COLO668 (cell line): Measurements from ENCODE around the gene FAM53B.

Experiments
- DNase-seq: peaks from one replicate; lab custom pipeline; 2025; ENCODE audit not compliant: unreplicated experiment; lab: John Stamatoyannopoulos, UW

The FAM53B gene

DNA sequence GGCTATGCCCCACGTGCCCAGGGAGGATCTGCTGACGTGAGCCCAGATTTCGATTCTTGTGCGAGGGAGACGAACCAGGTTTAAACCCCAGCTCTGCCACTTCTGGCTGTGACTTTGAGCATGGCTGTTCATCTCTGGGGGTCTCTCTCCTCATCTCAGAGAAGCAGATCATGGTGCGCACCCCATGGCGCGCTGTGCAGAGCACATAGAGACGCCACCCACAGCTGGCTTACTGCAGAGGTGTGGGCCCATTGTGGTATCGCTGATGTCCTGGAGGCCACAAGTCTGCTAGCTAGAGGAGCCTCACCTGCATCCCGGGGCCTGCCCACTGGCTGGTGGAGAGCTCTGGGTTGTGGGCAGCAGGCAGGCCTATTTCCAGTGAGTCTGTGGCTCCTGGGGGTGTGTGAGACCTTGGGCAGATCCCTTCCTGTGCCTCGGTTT is 142.0 kb downstream of the FAM53B start:
- DNase-seq: no peak

DNA sequence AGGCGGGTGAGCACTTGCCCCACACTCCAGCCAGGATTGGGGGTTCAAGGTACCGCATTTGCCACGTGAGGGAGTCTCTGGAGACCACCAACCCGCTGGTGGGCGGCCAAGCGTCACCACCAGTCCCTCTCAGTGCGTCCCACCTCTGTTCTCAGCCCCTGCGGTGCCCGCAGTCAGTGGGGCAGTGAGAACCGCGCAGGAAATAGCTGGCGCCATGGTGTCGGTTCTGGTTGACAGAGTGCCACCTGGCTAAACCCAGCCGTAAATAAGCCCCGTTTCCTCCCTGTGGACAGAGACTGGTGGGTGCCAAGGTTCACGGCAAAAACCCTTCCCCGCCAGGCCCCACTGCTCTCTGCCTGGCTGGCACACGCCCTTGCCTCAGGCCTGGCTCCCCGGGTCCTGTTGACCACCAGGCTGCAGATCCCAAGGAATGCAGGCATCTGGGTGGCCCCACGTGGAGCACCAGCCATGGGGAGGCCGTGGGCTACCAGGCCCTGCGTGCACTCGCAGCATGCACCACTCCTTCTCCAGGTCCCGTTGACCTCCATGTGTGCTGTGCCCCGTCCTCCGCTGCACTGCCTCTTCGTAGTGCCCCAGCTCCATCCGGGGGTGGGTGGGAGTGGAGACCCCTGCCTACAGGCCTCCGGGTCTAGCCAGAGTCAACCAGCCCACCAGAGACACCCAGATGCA is 142.6 kb downstream of the FAM53B start:
- DNase-seq: no peak

DNA sequence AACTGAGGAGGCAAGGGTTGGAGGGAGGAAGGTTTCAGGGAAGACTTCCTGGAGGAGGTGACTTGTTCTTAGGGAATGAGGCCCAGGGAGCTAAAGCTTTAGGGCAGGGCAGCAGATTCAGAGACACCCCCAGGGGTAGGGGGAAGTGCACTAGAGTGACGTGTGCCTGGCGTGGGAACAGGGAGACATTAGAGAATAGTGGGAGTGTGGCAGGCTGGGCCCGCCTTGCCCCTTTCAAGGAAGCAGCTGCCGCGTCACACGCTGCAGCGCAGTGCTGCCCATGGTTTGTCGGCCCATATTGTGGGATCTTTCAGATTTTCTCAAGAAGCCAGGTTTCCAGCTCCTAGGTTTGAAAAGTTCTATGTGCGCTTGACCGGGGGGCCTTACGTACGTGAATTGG is 143.2 kb downstream of the FAM53B start:
- no peak for DNase-seq

DNA sequence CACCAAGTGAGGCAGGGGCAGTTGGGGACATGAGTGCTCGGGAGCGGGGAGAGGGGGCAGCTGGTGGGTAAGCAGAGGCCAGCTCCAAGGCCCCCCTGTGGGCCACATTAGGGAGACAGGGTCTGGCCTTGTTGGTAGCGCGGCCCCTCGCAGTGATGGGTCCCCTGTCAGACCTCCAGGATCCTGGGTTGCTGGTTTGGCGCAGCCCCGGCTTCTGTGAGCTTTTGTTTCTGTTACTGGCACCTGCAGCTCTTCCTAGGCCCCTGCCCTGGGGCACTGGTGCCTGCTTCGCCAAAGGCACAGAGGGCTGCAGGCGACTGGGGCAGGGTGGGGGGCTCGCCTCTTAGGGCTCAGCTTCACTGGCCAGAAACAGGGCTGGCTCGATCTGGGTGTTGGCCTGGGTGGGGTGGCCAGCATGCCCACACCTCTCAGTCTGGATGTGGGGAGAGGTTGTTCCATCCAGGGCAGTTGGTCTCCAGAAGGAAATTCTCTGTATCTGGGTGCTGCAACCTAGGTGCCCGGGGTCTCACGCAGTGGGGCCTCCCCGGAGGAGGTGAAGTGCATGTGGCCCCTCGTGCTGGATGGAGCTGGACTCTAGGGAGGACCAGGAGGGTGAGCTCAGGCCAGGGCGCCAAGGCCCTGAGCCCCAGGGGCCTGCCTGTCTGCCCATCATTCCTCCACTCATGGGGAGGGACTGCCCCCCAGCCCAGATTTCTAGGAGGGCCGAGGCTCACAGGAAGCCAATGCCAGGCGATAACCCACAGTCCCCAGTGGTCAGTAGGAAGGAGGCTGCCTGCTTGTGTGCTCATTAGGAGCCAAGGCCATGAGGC is 143.9 kb downstream of the FAM53B start:
- no peak for DNase-seq

DNA sequence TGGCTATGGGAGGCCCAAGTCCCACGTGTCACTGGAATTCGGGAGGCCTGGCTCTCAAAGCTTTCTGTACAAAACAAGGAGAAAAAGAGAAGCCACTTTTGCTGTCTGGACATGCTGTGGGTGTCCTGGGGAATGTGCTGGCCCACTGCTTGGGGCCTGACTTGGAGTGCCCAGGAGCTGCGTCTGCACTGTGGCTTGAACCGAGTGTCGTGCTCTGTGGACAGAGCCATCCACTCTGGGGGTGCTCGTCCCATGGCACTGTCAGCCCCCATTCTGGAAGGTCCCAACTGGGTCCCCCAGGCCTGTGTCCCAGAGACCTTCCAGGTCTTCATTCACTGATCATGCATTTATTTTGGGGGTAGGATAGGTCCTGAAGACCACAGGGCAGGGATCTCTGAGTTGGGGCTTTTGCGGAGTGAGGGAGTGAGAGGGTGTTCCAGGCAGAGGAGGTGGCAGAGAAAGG is 144.6 kb downstream of the FAM53B start:
- DNase-seq: no peak

DNA sequence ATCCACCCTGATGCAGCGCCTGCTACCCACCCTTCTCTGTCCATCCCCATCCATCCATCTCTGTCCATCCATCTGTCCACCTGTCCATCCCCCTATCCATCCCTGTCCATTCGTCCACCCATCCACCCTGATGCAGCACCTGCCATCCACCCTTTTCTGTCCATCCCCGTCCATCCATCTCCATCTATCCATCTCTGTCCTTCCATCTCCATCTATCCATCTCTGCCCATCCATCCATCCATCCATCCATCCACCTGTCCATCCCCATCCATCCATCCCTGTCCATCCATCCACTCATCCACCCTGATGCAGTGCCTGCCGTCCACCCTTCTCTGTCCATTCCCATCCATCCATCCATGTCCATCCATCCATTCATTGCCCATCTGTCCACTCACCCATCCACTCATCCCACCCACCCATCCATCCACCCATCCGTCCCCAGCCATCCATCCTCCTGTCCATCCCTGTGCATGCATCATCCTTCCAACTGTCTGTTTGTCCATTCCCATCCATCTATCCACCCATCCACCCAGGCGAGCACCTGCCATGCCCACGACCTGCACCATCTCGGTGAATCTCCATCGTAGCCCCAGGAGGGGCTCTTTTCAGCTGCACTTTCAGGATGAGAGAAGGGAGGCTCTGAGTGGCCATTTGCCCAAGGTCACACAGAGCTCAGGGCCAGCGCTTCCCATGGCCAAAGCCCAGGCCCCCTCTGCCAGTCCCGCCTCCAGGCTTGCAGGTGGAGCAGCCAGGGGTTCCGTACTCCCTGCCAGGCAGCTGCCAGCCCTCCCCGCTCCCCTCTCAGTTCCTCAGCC is 145.2 kb downstream of the FAM53B start:
- no peak for DNase-seq

DNA sequence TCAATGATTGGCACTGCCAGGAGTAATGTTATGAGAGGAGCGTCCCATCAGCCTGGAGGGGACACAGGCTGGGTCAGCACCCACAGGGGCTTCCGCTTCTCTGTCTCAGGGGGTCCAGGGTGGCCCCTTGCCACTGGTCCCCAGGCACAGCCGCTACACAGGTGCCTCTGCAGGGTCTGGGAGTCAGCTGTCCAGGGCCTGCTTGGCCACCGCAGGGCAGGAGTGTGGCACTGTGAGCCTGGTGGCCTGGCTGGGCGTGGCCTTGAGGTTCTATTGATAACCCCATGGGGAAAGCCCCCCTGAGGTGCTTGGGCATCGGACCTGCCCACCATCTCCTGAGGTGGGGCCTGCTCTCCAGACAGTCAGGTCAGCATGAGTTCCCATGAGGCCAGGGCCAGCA is 146.0 kb downstream of the FAM53B start:
- DNase-seq: no peak

DNA sequence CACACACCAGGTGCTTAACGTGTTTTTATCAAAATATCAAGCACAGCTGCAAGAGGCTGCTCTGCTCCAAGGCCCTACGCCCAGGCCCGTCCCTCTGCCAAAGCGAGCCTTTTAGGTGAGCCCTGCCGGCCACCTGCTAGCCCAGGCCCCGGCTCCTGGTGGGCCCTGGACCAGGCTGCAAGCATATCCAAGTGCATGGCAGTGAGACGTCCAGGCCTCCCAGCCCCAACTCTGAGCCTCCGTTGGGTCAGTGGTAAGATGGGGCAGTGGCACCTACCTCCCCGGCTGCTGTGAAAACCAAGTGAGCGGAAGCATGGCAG is 146.4 kb downstream of the FAM53B start:
- DNase-seq: no peak

DNA sequence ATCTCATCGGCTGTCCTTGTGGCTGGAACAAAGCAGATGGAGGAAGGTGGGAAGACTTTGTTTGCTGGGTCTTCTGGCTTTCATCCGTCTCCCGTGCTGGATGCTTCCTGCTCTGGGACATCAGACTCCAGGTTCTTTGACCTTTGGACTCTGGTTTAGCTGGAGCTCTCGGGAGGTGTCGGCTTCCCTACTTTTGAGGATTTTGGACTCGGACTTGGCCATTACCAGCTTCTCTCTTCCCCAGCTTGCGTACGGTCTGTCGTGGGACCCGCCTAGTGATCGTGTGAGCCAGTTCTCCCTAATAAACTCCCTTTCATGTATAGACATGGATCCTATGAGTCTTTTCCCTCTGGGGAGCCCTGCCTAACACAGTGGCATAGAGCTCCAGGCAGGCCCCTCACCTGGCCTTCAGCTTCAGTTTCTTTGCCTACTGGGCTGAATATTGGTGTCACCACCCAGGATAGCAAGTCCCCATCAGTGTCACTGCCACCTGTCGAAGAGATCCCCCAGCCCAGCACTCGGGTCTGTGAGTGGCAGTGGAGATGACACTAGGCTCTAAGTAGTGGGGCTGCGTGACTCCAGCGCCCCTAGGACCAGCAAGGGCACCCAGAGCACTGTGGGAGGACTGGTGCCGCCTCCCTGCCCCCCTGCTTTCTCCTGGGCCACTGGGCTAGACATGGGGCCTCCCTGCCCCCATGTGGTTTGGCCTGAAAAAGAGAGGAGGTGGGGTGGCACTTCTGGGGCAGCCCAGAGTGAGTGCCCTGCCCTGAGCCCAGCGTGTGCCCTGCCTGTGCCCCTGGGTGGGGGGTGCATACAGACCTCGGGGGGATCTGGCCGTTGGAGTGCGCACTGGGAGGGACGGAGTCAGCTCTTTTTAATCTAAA is 147.0 kb downstream of the FAM53B start:
- no peak for DNase-seq

DNA sequence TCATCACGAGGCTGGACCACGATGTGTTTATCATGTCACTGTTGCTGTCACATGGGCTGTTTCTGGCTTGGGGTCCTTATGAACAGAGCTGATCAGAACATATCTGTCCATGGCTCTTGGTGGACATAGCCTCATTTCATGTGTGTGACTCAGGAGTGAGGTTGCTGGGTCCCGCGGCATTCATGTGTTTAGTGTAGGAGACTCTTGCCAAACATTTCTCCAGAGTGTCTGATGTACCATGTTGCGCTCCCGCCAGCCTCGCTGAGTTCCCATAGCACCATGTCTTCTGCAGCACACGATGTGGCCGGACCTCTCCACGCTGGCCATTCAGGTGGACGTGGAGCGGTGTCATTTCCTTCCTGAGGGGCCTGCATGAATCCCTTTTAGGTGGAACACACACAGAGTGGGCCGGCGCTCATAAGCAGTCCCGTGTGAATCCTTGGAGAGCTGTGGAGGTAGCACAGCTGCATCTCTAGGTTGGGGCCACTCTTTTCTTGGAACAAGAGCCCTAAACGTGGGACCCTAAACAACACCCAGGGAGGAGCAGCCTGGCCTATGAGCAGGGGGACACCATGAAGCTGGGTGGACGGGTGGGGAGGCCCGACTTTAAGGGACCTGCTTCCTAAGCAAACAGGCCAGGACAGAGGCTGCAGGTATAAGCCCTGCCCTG is 147.9 kb downstream of the FAM53B start:
- DNase-seq: no peak

DNA sequence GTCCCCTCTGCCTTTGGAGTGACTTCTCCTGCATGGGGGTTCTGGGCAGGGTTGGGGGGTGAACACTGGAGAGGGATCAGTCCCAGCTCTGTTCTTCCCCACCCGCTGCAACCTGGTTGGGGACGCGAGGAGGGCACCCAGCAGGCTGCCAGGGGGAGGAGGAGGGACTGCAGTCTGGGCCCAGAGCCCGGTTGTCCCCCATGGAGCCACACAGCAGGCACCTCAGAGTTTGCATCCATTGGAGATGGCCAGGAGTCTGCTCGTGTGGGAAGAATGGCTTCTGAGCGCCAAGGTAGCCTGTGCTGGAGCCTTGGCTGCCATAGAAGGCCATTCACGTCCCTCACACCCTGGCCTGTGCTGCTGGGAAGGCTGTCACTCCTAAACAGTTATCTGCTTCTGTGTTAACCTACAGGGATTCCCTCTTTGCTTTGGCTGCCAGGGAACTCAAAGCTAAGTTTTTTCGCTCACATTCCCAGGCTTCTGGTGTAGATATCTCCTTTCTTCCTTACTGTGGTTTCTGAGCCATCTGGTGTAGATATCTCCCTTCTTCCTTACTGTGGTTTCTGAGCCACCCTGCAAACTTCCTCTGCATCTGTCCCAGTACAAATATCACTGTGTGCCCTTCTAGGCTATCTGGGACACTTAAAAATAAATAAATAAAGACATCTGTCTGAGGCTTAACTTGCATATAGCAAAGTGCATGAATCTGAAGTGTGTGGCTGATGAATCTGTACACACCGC is 148.9 kb downstream of the FAM53B start:
- DNase-seq: no peak

DNA sequence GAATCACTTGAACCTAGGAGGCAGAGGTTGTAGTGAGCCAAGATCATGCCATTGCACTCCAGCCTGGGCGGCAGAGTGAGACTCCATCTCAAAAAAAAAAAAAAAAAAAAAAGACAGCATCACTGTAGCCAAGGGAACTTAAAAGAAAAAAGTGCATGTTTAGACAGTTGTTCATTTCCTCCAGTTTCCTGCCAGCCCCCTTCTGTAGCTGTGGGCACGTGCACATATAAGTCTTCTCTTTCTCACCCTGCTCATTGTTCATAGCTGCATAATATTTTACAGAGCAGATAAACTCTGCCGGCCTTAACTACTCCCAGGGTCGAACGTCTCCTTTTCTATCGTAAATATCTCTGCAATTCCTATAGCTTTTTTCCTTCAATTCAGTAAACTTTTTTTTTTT is 149.9 kb downstream of the FAM53B start:
- no peak for DNase-seq

DNA sequence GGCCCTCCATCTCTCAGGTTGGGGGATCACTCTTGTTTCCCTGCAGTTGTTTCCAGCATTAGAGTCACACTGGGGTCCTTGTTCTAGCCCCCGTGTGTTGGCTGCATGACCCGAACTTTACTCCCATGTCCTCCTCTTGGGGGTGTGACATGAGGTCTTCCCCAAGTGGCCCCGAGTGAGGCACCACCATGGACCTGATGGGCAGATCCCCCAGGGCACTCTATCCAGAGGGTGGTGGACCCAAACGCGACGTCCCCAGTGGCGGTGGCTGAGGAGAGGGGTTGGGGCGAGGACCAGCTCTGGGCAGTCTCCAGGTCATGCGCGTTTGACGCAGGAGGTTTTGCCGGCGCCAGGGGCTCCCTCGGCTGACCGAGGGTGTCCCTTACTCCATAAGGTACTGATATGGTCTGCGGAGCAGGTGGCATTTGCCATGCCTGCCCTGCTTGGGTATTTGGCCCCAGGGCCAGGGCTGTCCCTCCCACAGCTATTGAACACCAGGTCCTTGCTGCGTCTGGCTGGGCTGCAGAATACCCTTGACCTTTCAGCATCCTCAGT is 150.7 kb downstream of the FAM53B start:
- no peak for DNase-seq

DNA sequence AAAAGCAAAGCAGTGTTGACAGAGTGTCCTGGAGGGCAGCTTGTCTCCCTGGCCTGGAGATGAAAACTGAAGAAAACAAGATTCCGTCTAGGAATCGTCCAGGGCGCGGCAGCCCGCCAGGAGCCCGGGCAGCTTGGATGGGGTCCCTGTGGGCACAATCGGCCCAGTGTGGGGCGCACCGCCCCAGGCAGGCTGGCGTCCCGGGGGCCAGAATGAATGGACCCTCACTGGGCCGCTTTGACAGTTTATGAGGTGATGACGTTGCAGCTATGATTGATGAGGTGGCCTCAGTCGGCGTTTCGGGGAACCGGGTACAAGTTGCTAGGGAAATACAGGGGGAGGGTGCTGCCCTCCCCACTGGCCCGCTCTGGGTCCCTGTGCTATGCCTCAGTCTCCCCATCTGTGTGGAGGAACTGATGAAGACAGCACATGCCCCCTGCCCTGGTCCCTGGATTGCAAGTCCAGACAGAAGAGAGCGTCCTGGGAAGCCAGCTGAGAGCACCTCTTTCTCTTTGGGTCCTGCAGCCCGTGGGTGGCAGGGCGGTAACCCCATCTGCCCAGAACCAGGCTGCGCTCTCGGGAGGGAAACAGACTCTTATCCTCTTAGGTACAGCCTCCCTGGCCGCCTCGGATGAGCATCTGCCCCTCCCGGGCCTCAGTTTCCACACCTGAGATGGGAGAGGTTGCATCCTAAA is 151.3 kb downstream of the FAM53B start:
- DNase-seq: no peak

DNA sequence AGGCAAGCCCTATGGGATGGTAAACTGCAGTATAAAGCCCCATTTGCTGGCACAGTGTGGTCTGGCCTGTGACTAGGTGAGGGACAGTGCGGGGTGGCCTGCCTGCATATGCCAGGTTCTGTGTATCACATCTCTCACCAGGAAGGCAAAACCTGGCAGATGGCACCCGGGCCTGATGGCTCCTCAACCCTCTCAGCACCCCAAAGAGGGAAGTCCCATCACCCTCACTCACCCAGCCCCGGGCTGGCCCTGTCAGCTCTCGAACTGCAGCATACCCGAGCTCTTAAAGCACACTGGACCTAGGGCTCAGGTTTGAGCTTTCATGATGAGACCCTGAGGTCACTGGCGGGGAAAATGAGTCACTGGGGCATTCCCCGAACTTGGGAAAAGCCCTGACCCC is 152.1 kb downstream of the FAM53B start:
- DNase-seq: no peak

DNA sequence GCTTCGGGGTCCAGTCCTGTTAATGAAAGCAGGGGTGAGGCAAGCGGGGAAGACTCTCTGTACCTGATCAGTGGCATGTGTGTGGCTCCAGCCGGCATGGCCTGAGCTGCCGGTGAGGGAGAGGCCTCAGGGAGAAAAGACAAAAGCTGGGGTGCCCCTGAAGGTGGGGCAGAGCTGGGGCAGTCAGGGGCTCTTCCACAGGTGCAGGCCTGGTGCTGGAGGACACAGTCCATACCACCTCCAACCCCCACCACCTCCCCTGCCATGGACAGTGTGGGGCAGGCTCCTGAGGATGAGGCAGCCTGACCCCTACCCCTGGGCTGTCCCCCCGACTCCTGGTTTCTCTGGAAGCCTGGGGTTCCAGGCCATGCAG is 153.1 kb downstream of the FAM53B start:
- DNase-seq: no peak

DNA sequence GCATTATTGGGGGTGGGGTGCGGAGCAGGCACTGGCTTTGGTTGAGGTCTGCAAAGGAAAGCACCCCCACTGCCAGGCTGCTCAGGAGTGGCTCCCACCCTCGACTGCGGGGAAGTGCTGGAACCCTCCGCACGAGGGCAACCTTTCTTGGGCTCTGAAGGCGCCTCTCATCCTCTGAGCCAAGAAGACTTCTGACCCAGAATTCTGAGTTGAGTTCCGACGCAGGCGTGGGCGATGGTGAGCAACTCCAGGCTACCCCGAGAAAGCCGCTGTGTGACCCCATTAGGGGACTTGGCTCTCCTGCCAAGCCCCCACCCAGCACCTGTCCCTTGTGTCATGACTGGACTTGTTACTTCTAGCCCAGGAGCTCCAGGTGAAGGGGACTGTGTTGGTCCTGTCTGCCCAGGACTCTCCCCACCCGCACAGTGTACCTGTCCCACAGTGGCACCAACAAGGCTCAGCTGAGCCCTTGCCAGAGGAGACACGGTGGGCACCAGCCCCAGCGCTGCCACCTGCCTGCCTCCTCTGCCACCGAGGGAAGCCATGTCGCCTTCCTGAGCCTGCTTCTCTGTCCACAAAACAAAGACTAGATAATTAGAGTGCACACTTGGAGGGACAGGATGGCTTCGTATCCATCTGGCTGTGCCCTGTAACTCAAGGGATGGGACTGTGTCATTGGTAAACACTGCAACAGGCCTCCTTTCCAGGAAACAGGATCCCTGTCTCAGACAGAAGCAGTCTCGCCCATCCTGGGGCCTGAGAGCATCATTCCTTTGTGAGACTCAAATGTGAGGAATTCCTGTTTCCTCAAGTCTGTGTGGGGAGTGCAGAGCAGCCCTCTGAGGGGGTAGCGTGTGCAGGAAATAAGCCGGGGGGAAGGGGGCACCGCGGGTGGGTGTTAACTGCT is 153.7 kb downstream of the FAM53B start:
- no peak for DNase-seq
